Dedifferentiated amniotic fluid mesenchymal stem cell (primary cell): Measurements from ENCODE around the gene JMJD1C.

ENCODE experiments used
- DNase-seq: peaks from one replicate; pipeline ENCODE4 v3.0.0-alpha.2; 2016; ENCODE audit errors: extremely low spot score

Gene JMJD1C

DNA sequence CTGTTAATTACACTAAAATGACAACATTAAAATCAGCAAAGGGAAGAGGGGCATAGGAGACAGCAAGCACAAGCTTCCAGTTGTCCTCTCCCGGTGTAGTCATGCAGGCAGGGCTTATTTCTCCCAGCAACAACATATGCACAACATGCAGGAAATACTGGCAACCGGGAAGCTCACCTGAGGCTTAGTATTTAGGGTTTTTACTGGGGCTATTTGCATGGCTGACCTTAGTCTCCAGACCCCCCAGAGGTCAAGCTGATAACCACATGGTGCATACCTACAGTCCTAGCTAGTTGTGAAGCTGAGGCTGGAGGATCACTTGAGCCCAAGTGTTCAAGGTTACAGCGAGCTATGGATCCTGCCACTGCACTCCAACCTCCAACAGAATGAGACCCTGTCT is 12.8 kb upstream of the JMJD1C start:
- DNase-seq: no peak

GRCh38 chr10:63477927-63478326 is 12.2 kb upstream of the JMJD1C start:
- DNase-seq: no peak

DNA sequence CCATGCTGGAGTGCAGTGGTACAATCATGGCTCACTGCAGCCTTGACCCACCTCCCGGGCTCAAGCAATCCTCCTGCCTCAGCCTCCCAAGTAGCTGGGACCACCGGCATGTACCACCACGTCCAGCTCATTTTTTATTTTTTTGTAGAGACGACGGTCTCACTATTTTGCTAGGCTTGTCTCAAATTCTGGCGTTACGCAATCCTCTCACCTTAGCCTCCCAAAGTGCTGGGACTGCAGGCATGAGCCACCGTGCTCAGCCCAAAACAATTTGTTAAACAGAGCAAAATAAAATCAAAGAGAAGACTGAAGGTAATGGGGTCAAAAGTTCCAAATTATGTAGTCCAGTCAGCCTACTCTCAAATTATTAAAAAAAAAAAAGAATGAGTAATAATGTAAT is 8.7 kb upstream of the JMJD1C start:
- DNase-seq: no peak

DNA sequence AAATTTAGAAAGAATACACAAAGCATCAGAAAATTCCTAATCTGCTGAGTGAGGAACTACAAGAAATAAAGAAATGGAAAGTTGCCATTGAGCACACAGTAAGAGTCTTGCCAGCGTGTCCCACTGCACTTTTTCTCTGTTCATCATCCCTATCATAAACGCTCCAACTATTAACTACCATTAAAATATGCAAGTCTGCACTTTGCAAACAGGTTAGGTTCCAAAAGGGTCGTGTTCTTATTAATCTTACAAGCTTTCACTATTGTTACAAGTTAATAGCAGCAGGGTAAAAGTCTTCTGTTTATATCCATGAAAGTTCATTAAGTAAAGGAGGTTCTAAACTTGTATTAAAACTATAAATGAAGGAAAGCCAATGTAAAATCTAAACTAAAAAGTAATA is 5.2 kb upstream of the JMJD1C start:
- DNase-seq: no peak

- DNase-seq: no peak
Observed at GRCh38 chr10:63468947-63469346, 3.2 kb upstream of the JMJD1C start.

- peak; percentile 60 for DNase-seq
Observed at GRCh38 chr10:63467841-63468240, 2.1 kb upstream of the JMJD1C start.

GRCh38 chr10:63466144-63466935 is 563 bp upstream of the JMJD1C start:
- DNase-seq: no peak

DNA sequence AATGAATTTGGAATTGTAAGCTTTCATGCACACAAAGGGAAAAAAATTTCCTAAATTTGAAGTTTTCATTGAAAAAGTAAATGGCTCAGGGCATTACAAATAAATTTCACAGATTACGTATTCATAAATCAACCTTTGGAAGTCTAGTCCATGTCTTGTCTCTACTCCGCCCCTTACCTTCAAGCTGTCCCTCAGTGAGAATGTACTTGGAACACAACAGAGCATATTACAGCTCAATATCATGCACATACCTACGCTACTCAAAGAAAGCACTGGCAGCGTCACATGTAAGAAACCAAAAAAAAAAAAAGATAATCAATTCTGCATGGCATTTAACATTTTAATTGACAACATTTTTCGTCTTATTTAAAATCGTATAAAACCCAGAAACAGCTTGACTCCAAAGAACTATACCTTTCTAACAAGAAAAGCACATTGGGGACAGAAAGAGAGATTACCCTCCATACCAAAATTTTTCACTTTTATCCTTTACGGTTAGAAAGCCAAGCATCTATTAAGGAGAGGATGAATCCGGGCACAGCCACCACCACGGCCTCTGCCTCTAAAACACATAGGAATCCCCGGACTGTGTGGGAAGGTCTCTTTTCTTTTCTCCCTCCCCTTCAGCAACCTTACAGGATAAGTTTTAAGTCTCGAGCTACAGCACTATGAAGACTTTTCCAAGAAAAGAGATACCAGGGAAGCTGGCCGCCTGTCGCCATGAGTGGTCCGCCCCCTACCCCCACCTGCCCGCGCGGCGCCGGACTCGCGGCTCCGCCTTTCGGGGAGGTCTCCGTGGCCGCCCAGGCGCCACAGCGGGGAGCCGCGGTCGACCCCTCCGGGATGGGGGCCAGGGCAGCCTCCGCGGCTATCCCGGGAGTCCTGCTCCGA is 1.1 kb downstream of the JMJD1C start:
- DNase-seq: peak; percentile 22

DNA sequence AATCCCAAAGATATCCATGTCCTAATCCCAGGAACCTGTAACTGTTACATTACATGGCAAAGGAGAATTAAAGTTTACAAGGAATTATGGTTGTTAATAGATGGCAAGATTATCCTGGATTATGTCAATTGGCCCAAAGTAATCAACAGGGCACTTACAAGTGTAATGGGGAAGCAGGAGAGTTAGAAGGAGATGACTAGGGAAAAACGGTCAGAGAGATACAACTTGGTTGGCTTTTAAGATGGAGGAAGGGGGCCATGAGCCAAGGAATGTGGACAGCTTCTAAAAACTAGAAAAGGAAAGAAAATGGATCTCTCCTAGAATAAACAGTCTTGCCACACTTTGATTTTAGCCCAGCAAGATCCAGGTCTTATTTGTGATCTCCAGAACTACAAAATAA is 3.3 kb downstream of the JMJD1C start:
- DNase-seq: no peak

GRCh38 chr10:63458177-63458576 is 7.6 kb downstream of the JMJD1C start:
- DNase-seq: no peak

DNA sequence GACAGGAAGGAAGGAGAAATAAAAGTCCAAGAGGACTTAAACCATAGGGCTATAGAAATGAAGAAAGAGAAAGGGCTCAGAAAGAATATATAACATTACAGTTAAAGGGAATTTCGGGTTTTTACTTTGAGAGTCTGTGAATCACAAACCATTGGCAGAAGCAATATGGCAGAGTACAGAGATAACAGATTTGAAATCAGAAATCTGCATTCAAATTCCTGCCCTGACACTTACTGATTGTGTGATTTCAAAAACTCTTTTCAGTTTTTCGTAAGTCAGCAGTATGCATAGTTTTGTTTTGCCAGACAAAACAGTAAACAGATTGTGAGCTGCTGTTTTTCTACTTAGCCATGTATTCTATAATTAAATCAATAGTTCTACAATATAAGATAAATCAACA is 8.2 kb downstream of the JMJD1C start:
- no peak for DNase-seq

DNA sequence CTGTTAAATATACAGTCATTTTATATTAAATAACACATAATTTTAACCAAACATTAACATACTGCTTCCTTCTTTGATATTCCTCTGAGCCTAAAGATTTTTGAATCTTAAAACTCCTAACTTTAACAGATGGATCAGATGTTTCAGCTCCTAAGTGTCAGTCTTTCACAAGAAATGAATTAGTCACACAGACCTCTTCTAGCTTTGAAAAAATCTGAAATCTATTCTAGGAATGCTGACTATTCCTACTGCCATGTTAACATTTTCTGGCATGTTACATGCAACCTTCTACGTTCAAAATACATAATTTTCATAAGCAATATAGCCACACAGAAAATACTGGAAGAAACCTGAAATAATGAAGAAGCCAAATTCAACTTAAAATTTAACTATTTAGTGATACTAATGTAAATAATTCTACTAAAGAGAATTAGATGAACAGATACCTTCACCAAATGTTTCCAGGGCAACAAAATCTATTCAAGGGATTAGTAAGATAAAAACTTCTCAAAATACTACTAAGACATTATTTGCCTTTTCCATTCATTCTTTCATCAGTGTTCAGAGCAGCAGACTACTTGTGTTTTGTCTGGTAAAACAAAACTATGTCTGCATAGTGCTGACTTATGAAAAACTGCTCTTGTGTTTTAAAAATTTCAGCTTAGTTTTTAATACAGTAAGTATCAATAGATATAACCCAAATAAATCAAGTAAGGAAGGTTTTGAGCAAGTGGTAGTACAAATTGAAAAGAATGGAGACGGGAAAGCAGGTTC is 9.2 kb downstream of the JMJD1C start:
- DNase-seq: peak; percentile 79

DNA sequence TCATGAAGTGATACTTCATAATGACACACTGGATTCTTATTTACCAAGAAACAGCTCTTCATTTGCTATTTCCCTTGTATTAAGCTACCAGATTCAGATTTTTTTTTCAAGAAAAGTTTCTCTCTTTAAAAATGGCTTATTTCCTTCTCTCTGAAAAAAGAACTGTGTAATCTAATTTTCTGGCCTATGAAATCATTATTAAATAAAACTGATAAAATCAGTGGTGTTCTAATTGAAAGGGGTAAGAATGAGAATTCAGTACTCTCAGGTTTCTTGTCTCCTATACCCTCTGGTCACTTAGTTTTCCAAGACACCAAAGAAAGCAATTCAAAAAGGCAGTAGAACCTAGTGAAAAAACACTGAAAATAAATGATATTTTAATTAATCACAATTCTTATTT is 10.3 kb downstream of the JMJD1C start:
- no peak for DNase-seq

DNA sequence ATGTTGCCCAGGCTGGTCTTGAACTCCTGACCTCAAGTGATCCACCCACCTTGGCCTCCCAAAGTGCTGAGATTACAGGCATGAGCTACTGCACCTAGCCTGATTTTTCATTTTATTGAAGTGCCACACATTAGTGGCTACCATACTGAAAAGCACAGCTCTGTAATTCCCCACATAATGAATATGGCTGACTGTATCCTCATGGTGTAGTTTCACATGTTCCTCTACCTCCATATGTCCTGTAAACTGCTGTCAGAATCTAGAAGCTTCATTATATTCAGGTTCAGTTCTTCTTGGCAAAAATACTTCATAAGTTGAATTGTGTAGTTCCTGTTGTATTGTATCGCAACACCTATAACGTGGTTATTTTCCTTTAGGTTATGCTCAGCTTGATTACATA is 11.1 kb downstream of the JMJD1C start:
- DNase-seq: no peak

DNA sequence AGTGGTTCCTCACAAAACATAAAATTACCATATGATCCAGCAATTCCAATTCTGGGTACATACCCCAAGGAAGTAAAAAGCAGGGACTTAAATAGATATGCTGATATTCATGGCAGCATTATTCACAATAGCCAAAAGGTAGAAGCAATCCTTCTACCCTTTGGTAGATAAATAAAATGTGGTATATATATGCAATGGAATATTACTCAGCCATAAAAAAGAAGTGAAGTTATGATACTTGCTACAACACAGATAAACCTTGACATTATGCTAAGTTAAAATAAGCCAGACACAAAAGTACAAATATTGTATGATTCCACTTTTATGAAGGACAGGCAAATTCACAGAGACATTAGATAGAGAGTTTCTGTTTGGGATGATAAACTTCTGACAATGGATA is 13.3 kb downstream of the JMJD1C start:
- no peak for DNase-seq

GRCh38 chr10:63446716-63447440 is 18.9 kb downstream of the JMJD1C start:
- DNase-seq: no peak

GRCh38 chr10:63441404-63441803 is 24.4 kb downstream of the JMJD1C start:
- no peak for DNase-seq

- no peak for DNase-seq
Observed at GRCh38 chr10:63439607-63440006, 26.2 kb downstream of the JMJD1C start.

GRCh38 chr10:63438506-63439498 is 27.0 kb downstream of the JMJD1C start:
- DNase-seq: no peak
